Right lobe of liver (tissue), 4 donors: ENCODE data around the gene DHX9.

Experiments used
- POLR2A ChIP-seq: fragments of 450-650 bp; IDR thresholded peaks from one replicate; pipeline ENCODE4 v1.6.1; 2017; ENCODE audit warnings: antibody characterized with exemption, mild to moderate bottlenecking
- TF ChIP-seq, protein P1 (sequence below), 4 donors: fragments of 200-600 bp in 3 of 4; fragments of 450-650 bp in 1 of 4; IDR thresholded peaks; one replicate each; pipeline versions ENCODE4 v1.5.1 to v1.8.0; 2016 to 2022; ENCODE audit warnings: antibody characterized with exemption in 4 of 4, mild to moderate bottlenecking in 2 of 4
- donor health status: DM: no; HTN: no; CAD: no.
- donor health status: DM: no; HTN: no; CAD: no.
- donor health status: DM: no; HTN: yes; CAD: no.

DNA sequence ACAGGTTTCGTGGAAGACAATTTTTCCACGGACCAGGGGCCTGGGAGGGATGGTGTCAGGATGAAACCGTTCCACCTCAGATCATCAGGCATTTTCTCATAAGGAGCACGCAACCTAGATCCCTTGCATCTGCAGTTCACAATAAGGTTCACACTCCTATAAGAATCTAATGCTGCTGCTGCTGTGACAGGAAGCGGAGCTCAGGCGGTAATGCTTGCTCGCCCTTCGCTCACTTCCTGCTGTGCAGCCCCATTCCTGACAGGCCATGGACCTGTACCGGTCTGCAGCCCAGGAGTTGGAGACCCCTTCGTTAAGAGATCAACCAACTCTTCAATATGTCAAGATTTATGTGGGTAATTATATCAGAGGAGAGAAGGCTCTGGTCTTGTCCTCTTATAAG is 3.3 kb upstream of the DHX9 start:
- TF ChIP-seq, protein P1, sequence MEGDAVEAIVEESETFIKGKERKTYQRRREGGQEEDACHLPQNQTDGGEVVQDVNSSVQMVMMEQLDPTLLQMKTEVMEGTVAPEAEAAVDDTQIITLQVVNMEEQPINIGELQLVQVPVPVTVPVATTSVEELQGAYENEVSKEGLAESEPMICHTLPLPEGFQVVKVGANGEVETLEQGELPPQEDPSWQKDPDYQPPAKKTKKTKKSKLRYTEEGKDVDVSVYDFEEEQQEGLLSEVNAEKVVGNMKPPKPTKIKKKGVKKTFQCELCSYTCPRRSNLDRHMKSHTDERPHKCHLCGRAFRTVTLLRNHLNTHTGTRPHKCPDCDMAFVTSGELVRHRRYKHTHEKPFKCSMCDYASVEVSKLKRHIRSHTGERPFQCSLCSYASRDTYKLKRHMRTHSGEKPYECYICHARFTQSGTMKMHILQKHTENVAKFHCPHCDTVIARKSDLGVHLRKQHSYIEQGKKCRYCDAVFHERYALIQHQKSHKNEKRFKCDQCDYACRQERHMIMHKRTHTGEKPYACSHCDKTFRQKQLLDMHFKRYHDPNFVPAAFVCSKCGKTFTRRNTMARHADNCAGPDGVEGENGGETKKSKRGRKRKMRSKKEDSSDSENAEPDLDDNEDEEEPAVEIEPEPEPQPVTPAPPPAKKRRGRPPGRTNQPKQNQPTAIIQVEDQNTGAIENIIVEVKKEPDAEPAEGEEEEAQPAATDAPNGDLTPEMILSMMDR (IDR thresholded peaks at IDR 0.05) = no peak
- no peak for TF ChIP-seq POLR2A
